HepG2 (cell line): ENCODE results near the gene CEP170. TPM values are rescaled to one million over a fixed set of nuclear protein-coding genes. Genes with fewer than 3 reads are reported as not detected.
"Not testable (repeated sequence)": the region's sequence is repeated elsewhere in the genome, so short reads cannot be mapped to it uniquely, and the experiment has no call there.

Experiments used
- ATAC-seq: fragments of 200-7000 bp; cut with Tn5 transposase; 3 replicates; pipeline ENCODE4 v1.9.1; 2020; ENCODE audit warnings: mild to moderate bottlenecking, moderate library complexity
- BruUV-seq: library from RNA; stranded (reverse); fragments of 400-500 nt; replicated peaks from 2 replicates; lab custom pipeline; 2021; lab: Mats Ljungman, UMichigan
- CTCF ChIA-PET: fragments of 300-600 bp; formaldehyde crosslinking; extraction: SDS; loops from one replicate; lab custom pipeline; 2021; ENCODE audit warnings: low total read pairs, inconsistent platforms, low intra/inter-chr PET ratio; lab: Yijun Ruan, JAX
- POLR2A ChIA-PET: fragments of 350-600 bp; sonication (Branson Sonifier 250); formaldehyde crosslinking; loops from one replicate; lab custom pipeline; 2020; ENCODE audit warnings: antibody characterized with exemption, inconsistent platforms; lab: Yijun Ruan, JAX
- DNase-seq: peaks from one replicate; pipeline ENCODE4 v3.0.0-alpha.2; 2015; ENCODE audit warnings: low spot score
- FAIRE-seq: peaks from 3 replicates; lab custom pipeline; 2011; peaks lifted over from hg19 to GRCh38; lab: Jason Lieb, UNC
- H2AFZ ChIP-seq: one replicate; pipeline ENCODE4 v1.6.1; 2011; ENCODE audit warnings: low read length, inconsistent platforms
- H3K27ac ChIP-seq: fragments of 300-600 bp; 3 replicates; pipeline ENCODE4 v1.8.0; 2011; ENCODE audit warnings: mixed run types, mild to moderate bottlenecking, mixed read lengths, low read length, inconsistent platforms; ENCODE audit not compliant: insufficient read depth; ENCODE audit errors: extremely low read length
- H3K27me3 ChIP-seq, 2 experiments: fragments of 200-600 bp in 1 of 2; 2 replicates in 1 of 2; 3 replicates in 1 of 2; pipeline versions ENCODE4 v1.6.0 to v1.8.0; 2011; ENCODE audit warnings: low read length in 2 of 2, mild to moderate bottlenecking in 2 of 2, moderate library complexity in 2 of 2, inconsistent platforms in 1 of 2; ENCODE audit not compliant: insufficient read depth in 2 of 2, control insufficient read depth in 1 of 2
- H3K36me3 ChIP-seq, 2 experiments: fragments of 200-600 bp in 1 of 2; replicated peaks in 1 of 2; 2 replicates in 1 of 2; 3 replicates in 1 of 2; pipeline versions ENCODE4 v1.5.1 to v1.8.0; 2011; ENCODE audit warnings: low read length in 2 of 2, inconsistent platforms in 1 of 2; ENCODE audit not compliant: insufficient read depth in 2 of 2, control insufficient read depth in 1 of 2
- H3K4me1 ChIP-seq: 2 replicates; pipeline ENCODE4 v1.5.1; 2012; ENCODE audit warnings: low read length, inconsistent platforms; ENCODE audit not compliant: insufficient read depth
- H3K4me2 ChIP-seq: 2 replicates; pipeline ENCODE4 v1.6.0; 2011; ENCODE audit warnings: low read depth, low read length, inconsistent platforms
- H3K4me3 ChIP-seq, 3 experiments: fragments of 200-600 bp in 1 of 3; sonication (generic), shearing (Covaris generic) in 1 of 3; replicated peaks in 1 of 3; 2 replicates each; pipeline ENCODE4 v1.5.1; 2011 to 2016; ENCODE audit warnings: low read length in 3 of 3, inconsistent platforms in 2 of 3, low read depth in 2 of 3, mild to moderate bottlenecking in 2 of 3, control low read depth in 1 of 3, mixed read lengths in 1 of 3; ENCODE audit not compliant: insufficient read depth in 1 of 3
- H3K79me2 ChIP-seq: one replicate; pipeline ENCODE4 v1.6.1; 2011; ENCODE audit warnings: low read length, inconsistent platforms; ENCODE audit not compliant: insufficient read depth
- H3K9ac ChIP-seq: 2 replicates; pipeline ENCODE4 v1.6.0; 2011; ENCODE audit warnings: mild to moderate bottlenecking, low read depth, low read length, inconsistent platforms; ENCODE audit not compliant: insufficient read depth
- H3K9me3 ChIP-seq: 2 replicates; pipeline ENCODE4 v1.5.1; 2012; ENCODE audit warnings: mild to moderate bottlenecking, low read length
- H4K20me1 ChIP-seq: 2 replicates; pipeline ENCODE4 v1.6.0; 2011; ENCODE audit warnings: inconsistent platforms, mild to moderate bottlenecking, low read length, moderate library complexity; ENCODE audit not compliant: insufficient read depth
- WGBS: methylation state at CpG from one replicate; pipeline ENCODE4 v1.1.6; 2017; ENCODE audit warnings: low lambda C conversion rate; 5-methylcytosine and 5-hydroxymethylcytosine counted together
- in situ Hi-C: cut with HindIII; loops from 2 replicates; pipeline ENCODE4 v1.10.0; 2017; ENCODE audit warnings: low pct_unique_long_range_greater_than_20kb; ENCODE audit not compliant: extremely low pct_ligation_motif_present
- intact Hi-C: fragments of 100-400 bp; cut with micrococcal nuclease; formaldehyde crosslinking; loops from one replicate; pipeline ENCODE4 v1.10.0; 2022; ENCODE audit not compliant: unreplicated experiment
- polyA plus RNA-seq, 8 experiments: library from polyadenylated mRNA; depleted of rRNA in 3 of 8; stranded (reverse) in 7 of 8; unstranded in 1 of 8; fragments of >200 nt; fragmentation: Illumina TruSeq in 4 of 8; extraction: Trizol in 4 of 8; gene quantifications; 2 replicates each; pipeline versions ENCODE4 v1.2.1 to v1.2.3, GENCODE V29; 2011 to 2016; ENCODE audit warnings: low read depth in 4 of 8, missing spikeins in 1 of 8, mixed read lengths in 1 of 8; ENCODE audit not compliant: insufficient read depth in 1 of 8
- total RNA-seq, 5 experiments: library from RNA; depleted of rRNA; stranded (reverse); fragments of >200 nt; fragmentation: Illumina TruSeq; extraction: Trizol; gene quantifications; 2 replicates each; pipeline ENCODE4 v1.2.3, GENCODE V29; 2016; ENCODE audit warnings: low read depth in 1 of 5

Gene CEP170
- total and polyA plus RNA-seq, 2 of the 13 experiments (the other 11 are each of a cell fraction or from before 2014, with no cell fraction given), result 23.0 to 28.6 TPM

- in situ Hi-C loops, H3K79me2 ChIP-seq, H3K36me3 ChIP-seq, BruUV-seq, H3K4me2 ChIP-seq, H3K4me3 ChIP-seq, H3K27ac ChIP-seq, intact Hi-C loops, H3K9me3 ChIP-seq, H2AFZ ChIP-seq, DNase-seq, H3K27me3 ChIP-seq, POLR2A ChIA-PET, H4K20me1 ChIP-seq, ATAC-seq, FAIRE-seq, H3K4me1 ChIP-seq, CTCF ChIA-PET, H3K9ac ChIP-seq: not testable (repeated sequence)
- 100% methylated on average over 2 of the region's 6 CpGs for WGBS
These were observed 57.6 kb downstream of the CEP170 start for GRCh38 chr1:243197524-243197923.

DNA sequence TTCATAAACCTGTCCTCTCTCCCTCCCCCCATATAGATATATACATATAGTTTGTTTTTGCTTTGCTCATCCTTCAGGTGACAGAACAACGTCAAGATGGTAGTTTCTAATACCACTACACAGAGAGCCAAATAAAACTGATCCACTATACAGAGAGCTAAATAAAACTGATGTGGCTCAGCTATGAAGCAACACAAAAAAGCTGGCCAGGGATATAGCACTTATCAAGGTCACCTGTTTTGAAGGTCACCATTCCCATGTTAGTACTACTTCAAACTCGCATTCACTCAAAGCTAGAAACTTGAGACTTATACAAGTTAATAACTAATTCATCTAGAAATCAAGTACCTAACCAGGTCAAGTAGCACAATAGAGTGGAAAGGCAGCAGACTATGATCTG is 61.8 kb downstream of the CEP170 start:
- POLR2A ChIA-PET, result not testable (repeated sequence)
- WGBS, result 95% methylated on average over 1 of the region's 2 CpGs

DNA sequence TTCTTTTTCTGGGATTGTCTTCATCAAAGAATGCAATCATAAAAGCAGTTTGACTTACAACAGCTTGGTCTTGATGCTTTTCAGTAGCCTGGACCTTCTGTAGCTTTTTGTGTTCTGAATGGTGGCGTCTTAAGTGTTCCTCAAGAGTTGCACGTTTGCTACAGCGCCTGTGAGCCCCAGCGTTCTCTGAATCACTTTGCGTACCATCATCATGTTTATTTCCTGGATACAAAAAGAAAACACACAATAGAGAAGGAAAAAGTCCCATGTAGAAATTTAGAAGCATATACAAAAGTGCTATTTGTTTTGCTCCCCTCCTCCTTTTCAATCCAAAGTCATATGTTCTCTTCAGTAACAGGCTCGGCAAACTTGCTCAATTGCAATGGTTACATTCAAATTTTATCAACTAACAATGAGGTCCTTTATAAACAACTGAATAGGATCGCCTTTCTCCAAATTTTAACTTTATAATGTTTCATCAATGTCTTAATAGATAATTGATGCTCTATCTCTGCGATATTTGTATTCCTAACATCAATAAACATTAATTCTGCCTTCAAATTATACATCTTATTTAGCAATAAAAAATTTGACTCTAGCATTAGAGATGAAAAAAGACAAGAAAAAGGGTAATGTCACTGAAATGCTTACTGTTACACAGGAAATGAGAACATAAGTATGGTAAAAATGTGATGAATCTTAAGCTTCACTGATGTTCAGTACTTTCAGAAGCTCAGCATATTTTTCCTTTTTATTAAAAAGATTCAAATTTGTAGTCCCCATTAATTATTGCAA is 68.7 kb downstream of the CEP170 start:
- H4K20me1 ChIP-seq, result not testable (repeated sequence)

More for the DNA sequence above, 61.8 kb downstream of the CEP170 start:
- ATAC-seq, CTCF ChIA-PET, H4K20me1 ChIP-seq, intact Hi-C loops, DNase-seq, H3K79me2 ChIP-seq, H3K4me1 ChIP-seq, H3K9ac ChIP-seq, BruUV-seq, H2AFZ ChIP-seq, H3K36me3 ChIP-seq, H3K4me2 ChIP-seq, H3K27me3 ChIP-seq, H3K27ac ChIP-seq, in situ Hi-C loops, FAIRE-seq, H3K9me3 ChIP-seq, H3K4me3 ChIP-seq: not testable (repeated sequence)

More for the DNA sequence above, 68.7 kb downstream of the CEP170 start:
- H3K9me3 ChIP-seq, H2AFZ ChIP-seq, POLR2A ChIA-PET, H3K4me3 ChIP-seq, H3K79me2 ChIP-seq, BruUV-seq, in situ Hi-C loops, intact Hi-C loops, ATAC-seq, CTCF ChIA-PET, H3K27me3 ChIP-seq, H3K4me1 ChIP-seq, FAIRE-seq, H3K36me3 ChIP-seq, DNase-seq, H3K4me2 ChIP-seq, H3K9ac ChIP-seq, H3K27ac ChIP-seq: not testable (repeated sequence)
- WGBS, result 97% methylated on average over 8 of the region's 8 CpGs
